Stimulated activated effector memory CD8-positive, alpha-beta T cell treated with anti-CD3 and anti-CD28 coated beads, Interleukin-12 subunit alpha, Interleukin-12 subunit beta, amount 100 ng/mL, for 72 hours (primary cell): ENCODE results near the gene KRT85.

Experiments
- ATAC-seq: fragments of 150-1000 bp; cut with Tn5 transposase; 2 replicates; pipeline ENCODE4 v1.10.0; 2021
- DNase-seq, 2 donors: peaks; one replicate each; pipeline ENCODE4 v3.0.0; 2021 to 2022; ENCODE audit warnings: low spot score in 2 of 2
- H3K27ac Mint-ChIP-seq: one replicate; pipeline ENCODE4 v1.8.0; 2022; ENCODE audit warnings: mild to moderate bottlenecking, mixed read lengths
- H3K36me3 Mint-ChIP-seq: one replicate; pipeline ENCODE4 v1.8.0; 2022; ENCODE audit warnings: mild to moderate bottlenecking, mixed read lengths
- H3K4me1 Mint-ChIP-seq: one replicate; pipeline ENCODE4 v1.8.0; 2022; ENCODE audit warnings: mixed read lengths
- H3K4me3 Mint-ChIP-seq: one replicate; pipeline ENCODE4 v1.8.0; 2022; ENCODE audit warnings: mild to moderate bottlenecking, mixed read lengths
- H3K9me3 Mint-ChIP-seq: one replicate; pipeline ENCODE4 v1.8.0; 2022; ENCODE audit warnings: mixed read lengths

The KRT85 gene

DNA sequence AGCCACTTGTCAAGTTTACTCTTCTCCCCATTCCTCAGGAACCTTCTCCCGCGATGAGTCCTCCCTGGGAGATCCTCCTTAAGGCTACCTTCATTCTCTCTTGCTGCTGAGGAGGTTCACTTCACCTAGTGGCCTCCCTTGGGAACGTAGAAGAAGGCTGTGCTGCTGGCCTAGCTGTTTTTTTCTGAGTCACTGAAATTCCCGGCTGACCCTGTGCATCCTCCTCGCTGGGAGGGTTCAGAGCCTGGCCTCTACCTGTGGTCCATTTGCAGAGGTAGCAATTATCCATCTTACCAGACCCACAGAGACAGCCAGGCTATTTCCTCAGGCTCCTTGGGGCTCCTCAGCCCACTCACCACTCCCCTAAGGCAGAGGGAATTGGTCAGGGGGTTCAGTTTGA is 34.2 kb upstream of the KRT85 start:
- peaks cover 8% of the 10 kb centered on the region for H3K4me1 Mint-ChIP-seq
- H3K36me3 Mint-ChIP-seq = no peaks in the 10 kb centered on the region
- no peaks in the 10 kb centered on the region for H3K9me3 Mint-ChIP-seq
- no peak overlapping the region for H3K4me3 Mint-ChIP-seq
- no peak for DNase-seq
- no peak overlapping the region for H3K27ac Mint-ChIP-seq
- ATAC-seq = no peak

DNA sequence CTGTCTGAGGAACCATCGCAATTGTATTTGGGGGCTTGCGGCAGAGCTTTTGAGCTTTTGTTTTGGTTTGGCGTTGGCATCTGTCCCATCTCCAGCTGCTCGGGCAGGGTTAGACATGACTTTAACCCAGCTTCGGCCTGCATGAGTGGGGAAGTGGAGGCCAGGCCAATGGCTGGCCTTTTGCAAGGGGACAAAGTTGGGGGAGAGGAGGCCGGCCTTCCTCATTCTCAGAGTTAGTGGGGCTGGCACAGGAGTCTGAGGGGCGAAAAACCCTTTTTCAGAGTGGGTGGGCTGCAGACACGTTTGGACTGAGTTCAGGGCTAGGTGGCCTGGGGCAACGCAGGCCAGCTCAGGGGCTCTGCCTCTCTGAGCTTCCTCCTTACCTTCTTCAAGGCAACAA is 33.6 kb upstream of the KRT85 start:
- H3K4me3 Mint-ChIP-seq = no peak overlapping the region
- no peaks in the 10 kb centered on the region for H3K36me3 Mint-ChIP-seq
- H3K4me1 Mint-ChIP-seq = peaks cover 8% of the 10 kb centered on the region
- DNase-seq (no peak), ATAC-seq (no peak)
- H3K27ac Mint-ChIP-seq = no peak overlapping the region
- no peaks in the 10 kb centered on the region for H3K9me3 Mint-ChIP-seq

DNA sequence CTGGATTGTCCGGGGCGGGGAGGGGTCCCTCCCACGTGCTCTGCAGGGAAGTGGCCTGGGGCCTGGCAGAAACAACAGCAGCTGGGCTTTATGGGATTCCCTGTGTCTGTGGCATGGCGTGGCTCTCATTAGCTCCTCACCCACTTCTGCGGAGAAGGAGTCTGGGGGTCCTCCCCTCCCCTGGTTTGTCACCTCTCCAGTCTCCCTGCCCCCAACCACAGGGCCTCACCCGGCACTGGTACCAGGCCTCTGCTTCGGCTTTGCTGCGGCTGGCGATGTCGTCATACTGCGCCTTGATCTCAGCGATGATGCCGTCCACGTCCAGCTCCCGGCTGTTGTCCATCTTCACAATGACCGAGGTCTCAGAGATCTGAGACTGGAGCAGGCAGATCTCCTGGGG is 32.5 kb upstream of the KRT85 start:
- H3K9me3 Mint-ChIP-seq = no peaks in the 10 kb centered on the region
- DNase-seq (no peak), ATAC-seq (no peak)
- no peak overlapping the region for H3K27ac Mint-ChIP-seq
- no peak overlapping the region for H3K4me3 Mint-ChIP-seq
- H3K4me1 Mint-ChIP-seq = peaks cover 8% of the 10 kb centered on the region
- no peaks in the 10 kb centered on the region for H3K36me3 Mint-ChIP-seq

DNA sequence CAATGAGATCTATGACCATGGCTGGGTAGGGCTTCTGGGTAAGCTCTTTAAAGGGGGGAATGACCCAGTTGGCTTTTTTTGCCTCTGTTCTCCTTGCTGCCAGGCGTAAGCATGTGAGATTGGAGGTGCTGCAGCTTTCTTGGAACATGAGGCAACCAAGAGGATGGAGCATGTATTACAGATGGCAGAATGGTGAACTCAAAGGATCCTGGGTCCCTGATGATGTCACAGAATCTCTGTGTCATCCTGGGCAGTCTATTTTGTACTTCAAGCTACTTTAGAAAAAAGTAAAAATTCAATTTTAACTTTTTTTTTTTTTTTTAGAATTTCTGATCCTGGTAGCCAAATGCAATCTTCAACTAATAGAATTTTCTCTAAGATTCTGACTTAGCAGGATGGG is 30.9 kb upstream of the KRT85 start:
- H3K36me3 Mint-ChIP-seq = no peaks in the 10 kb centered on the region
- ATAC-seq (no peak), DNase-seq (no peak)
- H3K4me1 Mint-ChIP-seq = peaks cover 8% of the 10 kb centered on the region
- H3K27ac Mint-ChIP-seq = no peak overlapping the region
- H3K9me3 Mint-ChIP-seq = no peaks in the 10 kb centered on the region
- H3K4me3 Mint-ChIP-seq = no peak overlapping the region

DNA sequence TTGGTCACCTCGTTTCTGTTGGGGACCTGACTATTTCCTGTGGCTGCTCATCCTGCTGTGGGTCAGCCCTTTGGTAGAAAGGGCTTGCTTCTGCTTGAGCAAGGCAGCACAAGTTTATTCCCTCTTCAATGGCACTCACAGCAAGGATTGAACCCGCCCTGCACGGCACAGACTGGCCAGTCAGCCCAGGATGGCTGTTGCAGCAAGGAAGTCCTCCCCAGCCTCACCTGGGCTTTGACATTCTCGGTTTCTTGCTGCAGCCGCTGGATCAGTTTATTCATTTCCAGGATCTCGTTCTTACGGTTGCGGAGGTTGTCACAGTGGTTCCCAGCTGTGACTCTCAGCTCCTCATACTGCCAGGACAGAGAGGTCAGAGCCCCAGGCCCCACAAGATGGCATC is 29.4 kb upstream of the KRT85 start:
- H3K4me1 Mint-ChIP-seq = no peaks in the 10 kb centered on the region

DNA sequence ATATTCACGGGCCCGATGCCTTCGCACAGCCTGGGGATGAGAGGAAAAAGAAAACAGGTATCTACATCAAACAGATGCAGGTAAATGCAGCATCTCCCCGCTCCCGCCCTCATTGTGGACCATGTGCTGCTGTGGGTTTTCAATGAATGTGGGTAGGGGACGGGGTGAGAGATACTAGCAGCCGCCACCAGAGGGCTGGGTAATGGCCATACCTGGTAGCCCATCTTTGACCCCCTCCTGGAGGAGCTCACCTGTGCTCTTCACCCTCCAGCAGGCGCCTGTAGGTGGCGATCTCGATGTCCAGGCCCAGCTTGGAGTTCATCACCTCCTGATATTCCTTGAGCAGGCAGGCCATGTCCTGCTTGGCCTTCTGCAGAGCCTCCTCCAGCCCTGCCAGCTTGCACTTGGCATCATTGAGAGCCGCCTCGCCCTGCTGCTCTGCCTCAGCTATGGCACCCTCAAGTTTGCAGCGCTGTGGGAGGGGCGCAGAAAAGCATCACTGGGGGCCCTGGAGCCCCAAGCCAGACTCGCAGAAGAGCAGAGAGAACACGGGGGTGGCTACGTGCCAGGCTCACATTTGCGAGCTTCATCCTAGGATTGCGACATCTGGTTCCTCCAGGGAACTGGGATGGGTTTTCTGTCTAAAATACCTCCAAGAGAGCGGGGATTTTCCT is 28.6 kb upstream of the KRT85 start:
- no peak overlapping the region for H3K27ac Mint-ChIP-seq
- H3K4me1 Mint-ChIP-seq = no peaks in the 10 kb centered on the region
- no peaks in the 10 kb centered on the region for H3K36me3 Mint-ChIP-seq
- H3K9me3 Mint-ChIP-seq = no peaks in the 10 kb centered on the region
- no peak for ATAC-seq
- DNase-seq = no peak
- no peak overlapping the region for H3K4me3 Mint-ChIP-seq

More for the DNA sequence above, 29.4 kb upstream of the KRT85 start:
- DNase-seq (no peak), ATAC-seq (no peak)
- Mint-ChIP-seq H3K9me3 (no peaks in the 10 kb centered on the region), H3K4me3 (no peak overlapping the region), H3K27ac (no peak overlapping the region), H3K36me3 (no peaks in the 10 kb centered on the region)

DNA sequence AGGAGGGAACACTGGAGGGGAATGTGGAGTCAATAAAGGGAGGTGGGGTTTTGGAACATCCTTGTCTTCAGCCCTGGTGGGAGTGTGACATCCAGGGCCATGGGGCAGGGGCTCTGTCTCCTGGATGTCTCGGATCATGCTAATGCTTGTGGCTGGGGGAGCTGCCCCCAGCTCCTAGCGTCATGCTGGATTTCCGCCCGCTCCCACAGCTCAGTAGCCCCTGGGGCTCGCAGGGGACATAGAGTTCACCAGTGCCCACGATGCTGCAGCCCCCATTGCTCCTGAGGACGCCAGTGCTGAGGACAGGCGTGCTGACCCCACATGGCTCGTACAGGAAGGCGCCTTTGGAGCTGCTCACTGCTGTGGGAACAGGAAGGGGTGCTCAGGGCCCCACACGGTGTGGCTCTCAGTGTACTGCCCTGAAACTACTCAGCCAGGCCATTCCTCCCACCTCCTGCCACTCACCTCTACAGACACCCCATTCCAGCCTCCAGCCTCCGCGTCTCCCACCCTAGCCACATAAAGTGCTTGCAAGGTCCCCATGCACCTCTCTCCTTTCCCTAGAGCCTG is 27.6 kb upstream of the KRT85 start:
- Mint-ChIP-seq H3K9me3 (no peaks in the 10 kb centered on the region), H3K27ac (no peak overlapping the region), H3K4me1 (no peaks in the 10 kb centered on the region), H3K36me3 (no peaks in the 10 kb centered on the region), H3K4me3 (no peak overlapping the region)
- DNase-seq = no peak
- ATAC-seq = no peak

DNA sequence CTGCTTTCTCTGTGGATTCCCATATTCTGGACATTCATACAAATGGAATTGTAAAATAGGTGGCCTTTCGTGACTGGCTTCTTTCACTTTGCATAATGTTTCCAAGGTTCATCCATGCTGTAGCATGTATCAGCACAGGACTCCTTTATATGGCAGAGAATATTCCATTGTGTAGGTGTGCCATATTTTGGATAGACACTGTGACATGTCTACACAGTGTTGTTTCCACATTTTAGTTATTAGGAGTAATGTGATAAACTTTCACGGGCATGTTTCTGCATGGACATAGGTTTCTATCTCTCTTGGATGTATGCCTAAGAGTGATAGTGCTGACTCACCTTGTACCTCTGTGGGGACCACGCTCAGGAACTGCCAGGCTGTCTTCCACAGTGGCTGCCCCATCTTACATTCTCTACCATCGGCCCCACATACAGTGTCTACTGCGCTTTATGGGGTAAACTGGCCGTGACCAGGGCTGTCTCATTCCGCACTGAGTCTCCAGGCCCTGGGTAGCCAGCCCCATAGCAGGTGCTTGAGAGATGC is 25.3 kb upstream of the KRT85 start:
- Mint-ChIP-seq H3K27ac (no peak overlapping the region), H3K4me3 (no peak overlapping the region), H3K4me1 (no peaks in the 10 kb centered on the region), H3K36me3 (no peaks in the 10 kb centered on the region), H3K9me3 (no peaks in the 10 kb centered on the region)
- DNase-seq (no peak), ATAC-seq (no peak)

DNA sequence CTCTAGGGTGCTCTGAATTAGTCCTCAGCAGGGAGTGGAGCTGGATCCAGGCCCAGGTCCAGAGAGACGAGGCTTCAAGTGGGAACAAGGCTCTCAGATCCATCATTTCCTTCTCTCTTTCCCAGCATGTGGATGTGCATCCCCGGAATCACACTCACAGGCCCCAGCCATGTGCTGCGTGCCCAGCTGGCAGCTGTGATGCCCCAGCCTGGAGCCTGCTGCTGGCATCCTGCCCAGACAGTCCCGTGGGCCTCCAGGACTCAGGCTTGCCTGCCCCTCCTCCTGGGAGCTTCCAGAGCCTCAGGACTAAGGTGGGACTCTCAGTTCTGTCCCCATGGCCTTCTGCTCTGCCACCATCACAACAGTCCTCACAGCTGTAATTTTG is 24.3 kb upstream of the KRT85 start:
- Mint-ChIP-seq H3K9me3 (no peaks in the 10 kb centered on the region), H3K4me1 (no peaks in the 10 kb centered on the region), H3K27ac (no peak overlapping the region), H3K4me3 (no peak overlapping the region), H3K36me3 (no peaks in the 10 kb centered on the region)
- DNase-seq = no peak
- ATAC-seq = no peak

DNA sequence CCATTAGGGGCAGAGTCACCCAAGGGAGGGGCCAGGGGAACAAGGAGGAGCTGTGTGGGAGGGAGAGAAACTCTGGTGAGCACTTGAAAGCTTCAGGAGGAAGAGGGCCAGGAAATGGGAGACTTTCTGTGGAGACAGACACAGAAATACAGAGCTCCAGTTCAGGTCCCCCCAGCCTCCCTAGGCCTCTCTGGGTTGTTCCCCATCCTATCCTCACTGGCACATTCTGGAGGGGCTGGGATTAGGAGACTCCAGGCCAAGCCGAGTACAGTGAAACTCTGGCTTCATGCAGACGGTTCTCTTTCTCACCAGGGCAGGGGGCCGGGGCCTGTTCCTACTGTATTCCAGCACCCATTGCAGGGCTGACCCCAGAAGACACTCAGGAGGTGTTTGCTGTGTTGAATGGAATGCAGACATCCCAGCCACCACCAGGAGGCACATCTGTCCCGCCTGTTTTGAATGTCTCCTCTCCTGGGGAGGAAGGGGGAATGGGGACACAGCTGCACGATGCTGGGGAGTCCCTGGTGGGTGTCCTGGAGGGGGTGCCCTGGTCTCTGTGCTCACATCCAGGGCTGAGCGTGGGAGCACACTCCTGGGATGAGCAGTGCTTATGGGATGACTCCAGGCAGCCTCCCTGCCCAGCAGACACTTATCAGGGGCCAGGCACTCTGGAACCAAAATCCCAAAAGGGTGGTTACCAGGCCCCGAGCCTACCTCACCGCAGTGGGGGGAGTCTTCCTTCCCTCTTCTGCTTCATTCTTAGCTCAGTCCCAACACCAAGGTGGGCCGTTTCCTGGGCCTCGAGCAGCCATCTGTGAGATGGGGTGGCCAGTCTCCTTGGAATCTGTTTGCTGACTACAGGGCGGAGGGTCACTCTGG is 23.7 kb upstream of the KRT85 start:
- DNase-seq (no peak), ATAC-seq (no peak)
- Mint-ChIP-seq H3K9me3 (no peaks in the 10 kb centered on the region), H3K4me1 (no peaks in the 10 kb centered on the region), H3K36me3 (no peaks in the 10 kb centered on the region), H3K27ac (no peak overlapping the region), H3K4me3 (no peak overlapping the region)

DNA sequence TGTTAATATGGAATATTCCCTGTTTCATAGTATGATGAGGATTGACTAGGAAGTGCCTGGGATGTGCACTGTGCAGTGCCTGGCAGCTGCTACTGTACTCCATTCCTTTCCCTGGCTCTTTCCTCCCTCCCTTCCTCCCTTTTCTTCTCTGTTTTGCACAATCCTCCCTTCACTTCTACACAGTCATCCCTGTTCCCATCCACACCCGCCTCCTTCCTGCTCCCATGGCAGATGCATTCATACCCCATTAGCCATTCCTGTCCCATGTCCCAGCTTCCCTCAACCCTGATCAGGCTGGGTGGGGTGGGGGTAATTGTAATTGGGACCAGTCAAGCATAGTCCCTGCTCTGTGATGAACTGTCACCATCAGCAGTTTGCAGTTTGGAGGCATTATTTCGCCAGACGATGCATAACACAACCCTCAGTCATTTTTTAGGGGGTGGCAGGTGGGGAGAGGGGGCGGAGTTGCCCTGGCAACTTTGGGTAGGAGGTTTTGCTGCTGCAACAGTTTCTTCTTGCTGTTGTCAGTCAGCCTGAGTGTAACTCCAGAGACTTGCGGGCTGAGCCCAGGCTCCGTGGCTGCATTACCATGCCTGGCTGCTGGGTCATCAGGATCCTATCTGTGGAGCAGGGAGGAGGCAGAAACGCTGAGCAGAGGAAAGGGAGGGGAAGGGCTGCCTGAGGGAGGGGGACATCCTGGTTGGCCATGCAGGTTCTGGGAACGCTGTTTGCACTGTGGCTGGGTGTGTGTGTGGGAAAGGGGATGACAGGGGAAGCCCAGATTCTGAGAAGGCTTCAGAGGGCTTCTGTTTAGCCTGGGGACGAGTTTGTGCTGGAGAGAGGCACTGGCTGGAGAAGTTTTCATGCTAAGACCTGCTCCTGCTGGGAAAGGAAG is 22.3 kb upstream of the KRT85 start:
- no peak overlapping the region for H3K27ac Mint-ChIP-seq
- no peak for ATAC-seq

DNA sequence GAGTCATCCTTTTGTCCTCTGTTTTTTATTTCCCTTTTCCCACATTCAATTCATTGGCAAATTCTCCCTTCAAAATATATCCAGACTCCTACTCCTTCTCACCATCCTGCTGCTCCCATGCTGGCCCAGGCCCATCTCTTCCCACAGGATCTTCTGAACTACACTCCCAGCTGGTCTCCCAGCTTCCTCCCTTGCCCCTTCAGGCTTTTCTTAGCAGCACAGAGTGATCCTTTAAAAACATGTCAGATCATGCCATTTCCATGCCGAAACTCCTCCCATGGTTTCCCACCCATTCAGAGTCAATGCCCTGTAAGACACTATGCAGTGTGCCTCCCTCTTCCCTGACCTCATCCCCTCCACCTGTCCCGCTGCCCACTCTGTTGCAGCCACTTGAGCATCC is 20.6 kb upstream of the KRT85 start:
- Mint-ChIP-seq H3K9me3 (no peaks in the 10 kb centered on the region), H3K4me1 (peaks cover 5% of the 10 kb centered on the region), H3K36me3 (no peaks in the 10 kb centered on the region), H3K27ac (no peak overlapping the region), H3K4me3 (no peak overlapping the region)
- ATAC-seq (no peak), DNase-seq (no peak)

More for the DNA sequence above, 22.3 kb upstream of the KRT85 start:
- H3K36me3 Mint-ChIP-seq = no peaks in the 10 kb centered on the region
- no peak overlapping the region for H3K4me3 Mint-ChIP-seq
- no peak for DNase-seq
- no peaks in the 10 kb centered on the region for H3K4me1 Mint-ChIP-seq
- H3K9me3 Mint-ChIP-seq = no peaks in the 10 kb centered on the region

DNA sequence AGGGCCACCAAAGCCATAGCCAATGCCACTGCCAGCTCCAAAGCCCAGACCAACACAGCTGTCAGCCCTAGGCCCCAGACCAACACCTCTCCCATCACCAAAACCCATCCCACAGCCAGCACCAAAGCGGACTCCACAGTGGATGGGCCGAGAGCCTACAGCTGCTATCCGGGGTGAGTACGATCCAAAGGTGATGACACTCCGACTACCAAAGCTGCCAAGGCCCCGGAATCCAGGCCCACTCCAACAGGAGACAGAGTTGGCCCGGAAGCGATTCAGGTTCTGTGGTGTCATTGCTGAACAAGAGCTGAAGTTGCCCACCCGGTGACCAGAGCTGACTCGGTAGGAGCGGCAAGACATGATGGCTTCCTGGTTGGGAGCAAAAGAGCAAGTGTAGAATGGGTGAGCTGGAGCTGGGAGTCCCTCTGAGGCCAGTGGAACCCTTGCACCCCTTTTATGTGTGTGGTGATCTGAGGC is 18.0 kb upstream of the KRT85 start, which contains the start of gene KRT84:
TSS of gene KRT84 (minus strand) at position 427 of the 477 bp plus-strand sequence. CDS start at position 360, 67 bp downstream.
- ATAC-seq = no peak

DNA sequence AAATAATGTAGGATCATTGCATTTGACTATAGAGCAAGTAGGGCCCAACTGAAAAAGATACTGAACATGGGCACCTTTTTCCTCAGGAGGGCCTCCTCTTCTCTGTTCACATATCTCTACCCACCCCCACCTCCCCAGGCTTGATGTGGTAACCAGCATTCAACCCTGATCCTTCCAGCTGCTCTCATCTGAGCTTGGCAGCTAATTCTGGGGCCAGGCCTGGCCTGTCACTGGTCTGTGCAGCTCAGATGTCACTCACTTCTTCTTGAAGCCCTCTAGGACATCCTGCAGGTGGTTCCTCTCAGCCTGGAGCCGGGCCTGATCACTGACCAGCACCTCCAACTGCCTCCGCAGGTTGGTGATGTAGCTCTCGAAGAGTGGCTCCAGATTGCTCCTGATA is 16.1 kb upstream of the KRT85 start:
- ATAC-seq = no peak
- no peak for DNase-seq
- peak overlapping the region; percentile 46 for H3K27ac Mint-ChIP-seq
- no peaks in the 10 kb centered on the region for H3K36me3 Mint-ChIP-seq
- H3K4me1 Mint-ChIP-seq = peaks cover 10% of the 10 kb centered on the region
- H3K9me3 Mint-ChIP-seq = no peaks in the 10 kb centered on the region
- H3K4me3 Mint-ChIP-seq = no peak overlapping the region

More for the DNA sequence above, 18.0 kb upstream of the KRT85 start, which contains the start of gene KRT84:
- H3K36me3 Mint-ChIP-seq = no peaks in the 10 kb centered on the region
- no peak within 1 kb of the TSS for H3K4me3 Mint-ChIP-seq
- no peak for DNase-seq
- H3K4me1 Mint-ChIP-seq = peaks cover 10% of the 10 kb centered on the region
- H3K27ac Mint-ChIP-seq = no peak within 1 kb of the TSS
- no peaks in the 10 kb centered on the region for H3K9me3 Mint-ChIP-seq

DNA sequence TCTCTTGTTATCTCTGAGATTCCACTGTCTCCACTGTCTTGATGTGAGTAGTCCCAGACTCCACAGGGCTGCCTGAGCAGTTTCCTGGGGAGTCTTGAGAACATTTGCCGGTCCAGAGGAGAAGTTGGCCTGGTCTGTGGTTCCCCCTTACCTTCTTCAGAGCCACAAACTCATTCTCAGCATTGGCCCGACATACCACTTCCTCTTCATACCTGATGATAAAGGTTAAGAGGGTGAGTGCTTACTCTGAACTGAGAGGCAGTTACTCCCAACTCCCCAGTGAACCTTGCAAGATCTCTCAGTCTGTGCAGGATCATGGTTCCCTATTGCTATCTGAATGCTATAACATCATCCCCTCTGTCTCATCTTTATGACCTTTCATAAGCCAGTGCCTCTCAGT is 15.6 kb upstream of the KRT85 start:
- Mint-ChIP-seq H3K27ac (peak overlapping the region; percentile 46), H3K9me3 (no peaks in the 10 kb centered on the region), H3K4me3 (no peak overlapping the region), H3K36me3 (no peaks in the 10 kb centered on the region), H3K4me1 (peaks cover 10% of the 10 kb centered on the region)
- peak; percentile 51 for ATAC-seq
- DNase-seq = no peak
